H9 (cell line): ENCODE data around the gene DDX25. TPM values are rescaled to one million over a fixed set of nuclear protein-coding genes. Genes with fewer than 3 reads are reported as not detected.

ENCODE experiments used
- DNase-seq: peaks from one replicate; pipeline ENCODE4 v3.0.0-alpha.2; 2017
- H2AFZ ChIP-seq: one replicate; pipeline ENCODE4 v1.6.1; 2013; ENCODE audit warnings: mild to moderate bottlenecking, low read length, control low read depth, moderate library complexity
- H2AK5ac ChIP-seq: 2 replicates; pipeline ENCODE4 v1.6.1; 2013; ENCODE audit warnings: low read length, control low read depth, mixed read lengths; ENCODE audit not compliant: insufficient read length
- H2BK120ac ChIP-seq: one replicate; pipeline ENCODE4 v1.6.1; 2013; ENCODE audit warnings: low read depth, mild to moderate bottlenecking, low read length, control low read depth, inconsistent platforms; ENCODE audit not compliant: poor library complexity, severe bottlenecking
- H2BK12ac ChIP-seq: 2 replicates; pipeline ENCODE4 v1.6.1; 2013; ENCODE audit warnings: low read length, control low read depth, mixed read lengths, low read depth; ENCODE audit not compliant: insufficient read length
- H2BK15ac ChIP-seq: 2 replicates; pipeline ENCODE4 v1.6.1; 2013; ENCODE audit warnings: low read depth, low read length, control low read depth
- H2BK20ac ChIP-seq: one replicate; pipeline ENCODE4 v1.6.1; 2013; ENCODE audit warnings: low read depth, mild to moderate bottlenecking, low read length, control low read depth, inconsistent platforms; ENCODE audit not compliant: poor library complexity, severe bottlenecking
- H2BK5ac ChIP-seq: 2 replicates; pipeline ENCODE4 v1.6.1; 2013; ENCODE audit warnings: low read length, control low read depth, mixed read lengths; ENCODE audit not compliant: insufficient read length
- H3K14ac ChIP-seq: 2 replicates; pipeline ENCODE4 v1.6.1; 2013; ENCODE audit warnings: low read length, control low read depth; ENCODE audit not compliant: insufficient read depth
- H3K18ac ChIP-seq: 2 replicates; pipeline ENCODE4 v1.6.1; 2013; ENCODE audit warnings: low read depth, mild to moderate bottlenecking, mixed read lengths, low read length, control low read depth; ENCODE audit not compliant: insufficient read length
- H3K23ac ChIP-seq: 2 replicates; pipeline ENCODE4 v1.6.1; 2013; ENCODE audit warnings: low read length, control low read depth, mixed read lengths, low read depth; ENCODE audit not compliant: insufficient read length
- H3K23me2 ChIP-seq: 2 replicates; pipeline ENCODE4 v1.6.1; 2013; ENCODE audit warnings: low read depth, mild to moderate bottlenecking, mixed read lengths, low read length, control low read depth; ENCODE audit not compliant: insufficient read length, poor library complexity, severe bottlenecking
- H3K27ac ChIP-seq: 2 replicates; pipeline ENCODE4 v1.5.1; 2013; ENCODE audit warnings: low read length, control low read depth, mixed read lengths, low read depth; ENCODE audit not compliant: insufficient read length
- H3K27me3 ChIP-seq: 2 replicates; pipeline ENCODE4 v1.6.1; 2013; ENCODE audit warnings: low read length, control low read depth, inconsistent platforms; ENCODE audit not compliant: insufficient read depth
- H3K4ac ChIP-seq: 2 replicates; pipeline ENCODE4 v1.6.1; 2013; ENCODE audit warnings: low read depth, mild to moderate bottlenecking, control low read depth, inconsistent platforms, low read length, moderate library complexity
- H3K4me1 ChIP-seq: 2 replicates; pipeline ENCODE4 v1.6.1; 2013; ENCODE audit warnings: low read length, control low read depth, inconsistent platforms; ENCODE audit not compliant: insufficient read depth
- H3K4me2 ChIP-seq: 2 replicates; pipeline ENCODE4 v1.6.1; 2013; ENCODE audit warnings: low read length, control low read depth, mixed read lengths; ENCODE audit not compliant: insufficient read length, insufficient read depth
- H3K56ac ChIP-seq: 2 replicates; pipeline ENCODE4 v1.6.1; 2013; ENCODE audit warnings: low read depth, mild to moderate bottlenecking, mixed read lengths, low read length, control low read depth; ENCODE audit not compliant: insufficient read length
- H3K79me1 ChIP-seq: 2 replicates; pipeline ENCODE4 v1.6.1; 2013; ENCODE audit warnings: low read depth, mild to moderate bottlenecking, moderate library complexity, low read length, control low read depth, inconsistent platforms; ENCODE audit not compliant: insufficient read depth, poor library complexity, severe bottlenecking
- H3K79me2 ChIP-seq: 2 replicates; pipeline ENCODE4 v1.6.1; 2013; ENCODE audit warnings: low read length, control low read depth, inconsistent platforms; ENCODE audit not compliant: insufficient read depth
- H3K9ac ChIP-seq: 2 replicates; pipeline ENCODE4 v1.6.1; 2013; ENCODE audit warnings: low read length, control low read depth, mixed read lengths; ENCODE audit not compliant: insufficient read length; ENCODE audit errors: extremely low read depth
- H3K9me3 ChIP-seq: one replicate; pipeline ENCODE4 v1.6.1; 2013; ENCODE audit warnings: low read depth, low read length, inconsistent platforms; ENCODE audit not compliant: control insufficient read depth
- H3T11ph ChIP-seq: one replicate; pipeline ENCODE4 v1.6.1; 2013; ENCODE audit warnings: mild to moderate bottlenecking, low read length, control low read depth, inconsistent platforms
- H4K20me1 ChIP-seq: one replicate; pipeline ENCODE4 v1.6.1; 2013; ENCODE audit not compliant: control insufficient read depth, insufficient read length, insufficient read depth
- H4K5ac ChIP-seq: 2 replicates; pipeline ENCODE4 v1.6.1; 2013; ENCODE audit warnings: low read depth, mild to moderate bottlenecking, mixed read lengths, low read length, control low read depth; ENCODE audit not compliant: insufficient read length
- H4K8ac ChIP-seq: replicated peaks from 2 replicates; pipeline ENCODE4 v1.6.1; 2013; ENCODE audit warnings: low read length, control low read depth, mixed read lengths, low read depth; ENCODE audit not compliant: insufficient read length
- H4K91ac ChIP-seq: 2 replicates; pipeline ENCODE4 v1.6.1; 2013; ENCODE audit warnings: low read depth, mild to moderate bottlenecking, moderate library complexity, mixed read lengths, low read length, control low read depth; ENCODE audit not compliant: insufficient read length
- H3K27ac Mint-ChIP-seq, 3 experiments: 2 replicates in 2 of 3; 3 replicates in 1 of 3; pipeline ENCODE4 v1.8.0; 2020 to 2021; ENCODE audit warnings: mixed read lengths in 3 of 3, mild to moderate bottlenecking in 1 of 3, moderate library complexity in 1 of 3
- H3K27me3 Mint-ChIP-seq: 2 replicates; pipeline ENCODE4 v1.8.0; 2021; ENCODE audit warnings: low read depth, mild to moderate bottlenecking, moderate library complexity, mixed read lengths
- H3K36me3 Mint-ChIP-seq, 3 experiments: 2 replicates in 2 of 3; 3 replicates in 1 of 3; pipeline ENCODE4 v1.8.0; 2020 to 2021; ENCODE audit warnings: low read depth in 3 of 3, mixed read lengths in 3 of 3; ENCODE audit not compliant: insufficient read depth in 1 of 3
- H3K4me1 Mint-ChIP-seq, 2 experiments: 2 replicates each; pipeline ENCODE4 v1.8.0; 2020; ENCODE audit warnings: mixed read lengths in 2 of 2
- H3K4me3 Mint-ChIP-seq, 2 experiments: 2 replicates in 1 of 2; 3 replicates in 1 of 2; pipeline ENCODE4 v1.8.0; 2020 to 2021; ENCODE audit warnings: mild to moderate bottlenecking in 2 of 2, mixed read lengths in 2 of 2, moderate library complexity in 1 of 2
- H3K9me3 Mint-ChIP-seq, 2 experiments: 2 replicates in 1 of 2; 3 replicates in 1 of 2; pipeline ENCODE4 v1.8.0; 2020; ENCODE audit warnings: mild to moderate bottlenecking in 2 of 2, mixed read lengths in 2 of 2, moderate library complexity in 1 of 2
- total RNA-seq: library from RNA; stranded (reverse); gene quantifications from 2 replicates; pipeline ENCODE4 v1.2.1, GENCODE V29; 2021
- TF ChIP-seq, protein P1 (sequence below): fragments of 200-600 bp; sonication (generic); conservative IDR thresholded peaks from 3 replicates; pipeline ENCODE4 v1.8.0; 2021; ENCODE audit warnings: antibody characterized with exemption, mild to moderate bottlenecking

DDX25 gene
- total RNA-seq, 1 experiment from 2014 or later = 6.9 TPM

GRCh38 chr11:125872138-125872491 lies 32.2 kb upstream of the DDX25 start:
- Histone ChIP-seq H3K4me1 (no peaks in the 10 kb centered on the region), H3K9ac (no peak overlapping the region), H2BK20ac (no peak overlapping the region), H2AFZ (no peak overlapping the region), H3K9me3 (no peaks in the 10 kb centered on the region), H3K18ac (no peak overlapping the region), H3K27ac (no peak overlapping the region), H3T11ph (no peak overlapping the region), H4K8ac (no peak overlapping the region), H3K23me2 (no peaks in the 10 kb centered on the region), H2BK15ac (no peak overlapping the region), H3K4me2 (no peak overlapping the region), H3K14ac (no peak overlapping the region), H4K91ac (no peak overlapping the region), H2BK12ac (no peak overlapping the region), H3K56ac (no peak overlapping the region), H3K79me1 (no peaks in the 10 kb centered on the region), H4K5ac (no peak overlapping the region), H3K27me3 (no peaks in the 10 kb centered on the region), H2BK120ac (no peak overlapping the region), H2BK5ac (no peak overlapping the region), H2AK5ac (no peak overlapping the region), H4K20me1 (no peaks in the 10 kb centered on the region), H3K4ac (no peak overlapping the region), H3K79me2 (no peaks in the 10 kb centered on the region; the same call in 1 of the 2 replicates), H3K23ac (no peak overlapping the region)
- Mint-ChIP-seq H3K27ac (no peak overlapping the region), H3K4me1 (peaks cover 9 to 15% of the 10 kb centered on the region in 2 experiments), H3K27me3 (peaks cover 3% of the 10 kb centered on the region; the same call in 1 of the 2 replicates), H3K4me3 (no peak overlapping the region), H3K9me3 (peaks cover 6 to 13% of the 10 kb centered on the region in 2 experiments; a peak in 3 of 5 replicates), H3K36me3 (peaks cover 0 to 6% (median 0%) of the 10 kb centered on the region in 3 experiments; a peak in 2 of 7 replicates)
- TF ChIP-seq, protein P1, sequence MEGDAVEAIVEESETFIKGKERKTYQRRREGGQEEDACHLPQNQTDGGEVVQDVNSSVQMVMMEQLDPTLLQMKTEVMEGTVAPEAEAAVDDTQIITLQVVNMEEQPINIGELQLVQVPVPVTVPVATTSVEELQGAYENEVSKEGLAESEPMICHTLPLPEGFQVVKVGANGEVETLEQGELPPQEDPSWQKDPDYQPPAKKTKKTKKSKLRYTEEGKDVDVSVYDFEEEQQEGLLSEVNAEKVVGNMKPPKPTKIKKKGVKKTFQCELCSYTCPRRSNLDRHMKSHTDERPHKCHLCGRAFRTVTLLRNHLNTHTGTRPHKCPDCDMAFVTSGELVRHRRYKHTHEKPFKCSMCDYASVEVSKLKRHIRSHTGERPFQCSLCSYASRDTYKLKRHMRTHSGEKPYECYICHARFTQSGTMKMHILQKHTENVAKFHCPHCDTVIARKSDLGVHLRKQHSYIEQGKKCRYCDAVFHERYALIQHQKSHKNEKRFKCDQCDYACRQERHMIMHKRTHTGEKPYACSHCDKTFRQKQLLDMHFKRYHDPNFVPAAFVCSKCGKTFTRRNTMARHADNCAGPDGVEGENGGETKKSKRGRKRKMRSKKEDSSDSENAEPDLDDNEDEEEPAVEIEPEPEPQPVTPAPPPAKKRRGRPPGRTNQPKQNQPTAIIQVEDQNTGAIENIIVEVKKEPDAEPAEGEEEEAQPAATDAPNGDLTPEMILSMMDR = no peak
- DNase-seq = no peak
